ENCODE data around the gene CARD6. TPM values are rescaled to one million over a fixed set of nuclear protein-coding genes. Genes with fewer than 3 reads are reported as not detected.

CARD6 gene
- total and polyA plus RNA-seq, 9 of the 15 experiments (the other 6 are each of a cell fraction or from before 2014, with no cell fraction given), result 3.5 to 8.3 (median 5.9) TPM

- TF ChIP-seq RBM22 (IDR thresholded peaks at IDR 0.05; ENCODE audit: low read depth, low read length, poor library complexity, severe bottlenecking) (no peak), ZNF217 (CRISPR knock-in tag; IDR thresholded peaks at IDR 0.05) (no peak), ZBTB43 (CRISPR knock-in tag; IDR thresholded peaks at IDR 0.05) (0 out of 2 replicates have a peak, but pooled peaks have one; percentile 65), LEF1 (IDR thresholded peaks at IDR 0.05) (no peak), PRPF4 (IDR thresholded peaks at IDR 0.05; ENCODE audit: insufficient read depth, low read depth, low read length, poor library complexity, severe bottlenecking) (no peak), MTA2 (IDR thresholded peaks at IDR 0.05; ENCODE audit: low read depth) (no peak), KLF13 (tag; IDR thresholded peaks at IDR 0.05; ENCODE audit: borderline replicate concordance, low read depth) (peak; percentile 88), TFAP4 (CRISPR knock-in tag; IDR thresholded peaks at IDR 0.05; ENCODE audit: borderline replicate concordance) (peak; percentile 81; the same call in 1 of the 2 replicates), MEF2D (tag; conservative IDR thresholded peaks at IDR 0.05; ENCODE audit: low read depth) (no peak), IRF9 (tag; IDR thresholded peaks at IDR 0.05) (no peak), NCOA4 (IDR thresholded peaks at IDR 0.05; ENCODE audit: partially characterized antibody) (no peak), ZEB2 (IDR thresholded peaks at IDR 0.05) (no peak), NUFIP1 (IDR thresholded peaks at IDR 0.05; ENCODE audit: partially characterized antibody) (no peak), KLF1 (tag; IDR thresholded peaks at IDR 0.05) (peak; percentile 64; the same call in 1 of the 2 replicates), PML (IDR thresholded peaks at IDR 0.05; ENCODE audit: low read length) (peak; percentile 41; the same call in 1 of the 2 replicates), PBX2 (CRISPR knock-in tag; IDR thresholded peaks at IDR 0.05; ENCODE audit: low read depth) (no peak), PBX2 (tag; conservative IDR thresholded peaks at IDR 0.05; ENCODE audit: low read depth) (no peak), ZNF384 (IDR thresholded peaks at IDR 0.05; ENCODE audit: low read depth, low read length) (peak; percentile 24; the same call in 1 of the 2 replicates), E2F5 (CRISPR knock-in tag; IDR thresholded peaks at IDR 0.05) (peak; percentile 84; the same call in 1 of the 2 replicates), TAF15 (IDR thresholded peaks at IDR 0.05; ENCODE audit: low read depth, low read length) (no peak), EZH2 (IDR thresholded peaks at IDR 0.05; ENCODE audit: borderline replicate concordance, low read depth, low read length) (no peak)
Measured at GRCh38 chr5:40798012-40798800, 43.0 kb upstream of the CARD6 start, which contains the start of gene PRKAA1 (continued).
